DMS79 treated with DMSO at 0.1 percent for 48 hours (cell line): ENCODE results near the gene LSR.

ENCODE experiments used
- DNase-seq: peaks from one replicate; lab custom pipeline; 2025; lab: John Stamatoyannopoulos, UW

LSR gene

GRCh38 chr19:35287713-35288112, 38.9 kb downstream of the LSR start:
- no peak for DNase-seq

GRCh38 chr19:35288331-35288730, 39.5 kb downstream of the LSR start:
- no peak for DNase-seq

GRCh38 chr19:35288906-35289305, 40.1 kb downstream of the LSR start:
- no peak for DNase-seq

GRCh38 chr19:35290381-35291127, 41.8 kb downstream of the LSR start:
- no peak for DNase-seq

GRCh38 chr19:35291259-35291658, 42.5 kb downstream of the LSR start:
- no peak for DNase-seq

- no peak for DNase-seq
Observed at GRCh38 chr19:35291916-35292315, 43.1 kb downstream of the LSR start, which contains the start of gene MAG. Gene MAG (plus strand): TSS chr19:35292161. CDS start chr19:35295409, 3,248 bp downstream.

GRCh38 chr19:35292421-35293362, 43.9 kb downstream of the LSR start:
- peak; percentile 41 for DNase-seq

GRCh38 chr19:35293363-35293739, 44.5 kb downstream of the LSR start:
- DNase-seq = no peak

GRCh38 chr19:35293808-35294207, 45.0 kb downstream of the LSR start:
- DNase-seq = no peak

- DNase-seq = no peak
Observed at GRCh38 chr19:35294328-35294727, 45.5 kb downstream of the LSR start.

GRCh38 chr19:35294859-35295791, 46.3 kb downstream of the LSR start:
- DNase-seq = no peak

- no peak for DNase-seq
Observed at GRCh38 chr19:35295792-35296462, 47.1 kb downstream of the LSR start.

- DNase-seq = no peak
Observed at GRCh38 chr19:35296644-35297514, 48.1 kb downstream of the LSR start.

- no peak for DNase-seq
Observed at GRCh38 chr19:35297515-35297848, 48.7 kb downstream of the LSR start.

GRCh38 chr19:35297922-35298321, 49.1 kb downstream of the LSR start:
- no peak for DNase-seq

GRCh38 chr19:35298561-35298972, 49.8 kb downstream of the LSR start:
- no peak for DNase-seq

- no peak for DNase-seq
Observed at GRCh38 chr19:35299523-35300338, 50.9 kb downstream of the LSR start.

- DNase-seq = no peak
Observed at GRCh38 chr19:35300339-35300649, 51.5 kb downstream of the LSR start.

GRCh38 chr19:35301961-35302360, 53.2 kb downstream of the LSR start:
- DNase-seq = no peak

- no peak for DNase-seq
Observed at GRCh38 chr19:35302446-35302845, 53.6 kb downstream of the LSR start.
